HEK293 (cell line): ENCODE data around the gene CPNE9.
A peak's percentile ranks its signal among the peaks of the same experiment; 100 is the strongest.
"Not testable (repeated sequence)": the region's sequence is repeated elsewhere in the genome, so short reads cannot be mapped to it uniquely, and the experiment has no call there.

Experiments
- CTCF ChIA-PET: fragments of 350-600 bp; formaldehyde crosslinking; extraction: SDS; loops from one replicate; lab custom pipeline; 2021; ENCODE audit warnings: antibody characterized with exemption; lab: Yijun Ruan, JAX
- POLR2A ChIA-PET: fragments of 300-600 bp; formaldehyde crosslinking; extraction: SDS; loops from one replicate; lab custom pipeline; 2020; ENCODE audit warnings: antibody characterized with exemption, inconsistent platforms; lab: Yijun Ruan, JAX
- H3K27ac ChIP-seq: fragments of 200-500 bp; sonication (Bioruptor generic); 2 replicates; pipeline ENCODE4 v1.5.1; 2014; ENCODE audit warnings: low read depth, low read length, control low read depth, inconsistent platforms; ENCODE audit errors: extremely low read depth
- H3K36me3 ChIP-seq, 2 experiments: fragments of 200-500 bp in 1 of 2; sonication (Bioruptor generic) in 1 of 2; 1 replicate in 1 of 2; 2 replicates in 1 of 2; pipeline ENCODE4 v1.5.1; 2014 to 2017; ENCODE audit warnings: inconsistent platforms in 2 of 2, low read length in 2 of 2; ENCODE audit not compliant: control insufficient read depth in 2 of 2, insufficient read depth in 1 of 2
- H3K4me1 ChIP-seq: fragments of 200-500 bp; sonication (Bioruptor generic); 2 replicates; pipeline ENCODE4 v1.5.1; 2014; ENCODE audit warnings: mild to moderate bottlenecking, low read length, inconsistent platforms; ENCODE audit not compliant: control insufficient read depth, insufficient read depth
- H3K4me3 ChIP-seq: 2 replicates; pipeline ENCODE4 v1.5.1; 2011; ENCODE audit warnings: low read depth, mild to moderate bottlenecking, control low read depth, low read length, moderate library complexity
- H3K9me3 ChIP-seq: fragments of 200-500 bp; sonication (Bioruptor generic); 2 replicates; pipeline ENCODE4 v1.5.1; 2014; ENCODE audit warnings: low read depth, low read length, inconsistent platforms; ENCODE audit not compliant: control insufficient read depth, insufficient read depth
- FEZF1 ChIP-seq: fragments of 450-650 bp; formaldehyde crosslinking; IDR thresholded peaks from 2 replicates; pipeline ENCODE4 v1.5.1; 2016; ENCODE audit warnings: missing biosample characterization, missing genetic modification characterization
- PRDM2 ChIP-seq: fragments of 450-650 bp; formaldehyde crosslinking; IDR thresholded peaks from 2 replicates; pipeline ENCODE4 v1.5.1; 2016; ENCODE audit warnings: missing biosample characterization, missing genetic modification characterization, borderline replicate concordance
- TCF7L2 ChIP-seq: IDR thresholded peaks from 2 replicates; pipeline ENCODE4 v1.6.1; 2011; ENCODE audit warnings: low read depth, mild to moderate bottlenecking, inconsistent platforms, low read length, moderate library complexity, borderline replicate concordance
- ZBTB6 ChIP-seq: fragments of 450-650 bp; formaldehyde crosslinking; IDR thresholded peaks from 2 replicates; pipeline ENCODE4 v1.5.1; 2017; ENCODE audit warnings: missing biosample characterization, missing genetic modification characterization
- ZNF121 ChIP-seq: fragments of 450-650 bp; formaldehyde crosslinking; IDR thresholded peaks from 2 replicates; pipeline ENCODE4 v1.5.1; 2016; ENCODE audit warnings: missing biosample characterization, missing genetic modification characterization
- ZNF148 ChIP-seq: fragments of 450-650 bp; formaldehyde crosslinking; IDR thresholded peaks from 2 replicates; pipeline ENCODE4 v1.5.0; 2017; ENCODE audit warnings: missing biosample characterization, missing genetic modification characterization, borderline replicate concordance
- ZNF155 ChIP-seq: fragments of 450-650 bp; formaldehyde crosslinking; IDR thresholded peaks from 2 replicates; pipeline ENCODE4 v1.5.1; 2016; ENCODE audit warnings: missing biosample characterization, missing genetic modification characterization
- ZNF19 ChIP-seq: fragments of 450-650 bp; formaldehyde crosslinking; IDR thresholded peaks from 2 replicates; pipeline ENCODE4; 2016; ENCODE audit warnings: missing biosample characterization, missing genetic modification characterization, low read depth
- ZNF211 ChIP-seq: fragments of 450-650 bp; formaldehyde crosslinking; IDR thresholded peaks from 2 replicates; pipeline ENCODE4 v1.5.1; 2016; ENCODE audit warnings: low read depth, missing biosample characterization, missing genetic modification characterization
- ZNF214 ChIP-seq: fragments of 450-650 bp; formaldehyde crosslinking; IDR thresholded peaks from 2 replicates; pipeline ENCODE4 v1.5.1; 2017; ENCODE audit warnings: missing biosample characterization, mild to moderate bottlenecking, missing genetic modification characterization, borderline replicate concordance
- ZNF221 ChIP-seq: fragments of 450-650 bp; formaldehyde crosslinking; IDR thresholded peaks from 2 replicates; pipeline ENCODE4 v1.5.1; 2017; ENCODE audit warnings: missing biosample characterization, missing genetic modification characterization, borderline replicate concordance
- ZNF354C ChIP-seq: fragments of 450-650 bp; formaldehyde crosslinking; IDR thresholded peaks from 2 replicates; pipeline ENCODE4 v1.5.1; 2016; ENCODE audit warnings: missing biosample characterization, missing genetic modification characterization, low read depth, borderline replicate concordance
- ZNF362 ChIP-seq: fragments of 450-650 bp; formaldehyde crosslinking; IDR thresholded peaks from 2 replicates; pipeline ENCODE4 v1.5.1; 2016; ENCODE audit warnings: missing biosample characterization, missing genetic modification characterization
- ZNF560 ChIP-seq: fragments of 450-650 bp; formaldehyde crosslinking; IDR thresholded peaks from 2 replicates; pipeline ENCODE4 v1.5.1; 2017; ENCODE audit warnings: missing biosample characterization, missing genetic modification characterization, borderline replicate concordance
- ZNF580 ChIP-seq: fragments of 450-650 bp; formaldehyde crosslinking; IDR thresholded peaks from 2 replicates; pipeline ENCODE4 v1.5.1; 2016; ENCODE audit warnings: missing biosample characterization, missing genetic modification characterization
- ZNF626 ChIP-seq: fragments of 450-650 bp; sonication (Bioruptor Pico); formaldehyde crosslinking; IDR thresholded peaks from 2 replicates; pipeline ENCODE4 v1.5.1; 2018; ENCODE audit warnings: missing biosample characterization, missing genetic modification characterization, inconsistent platforms
- ZNF692 ChIP-seq: fragments of 450-650 bp; formaldehyde crosslinking; IDR thresholded peaks from 2 replicates; pipeline ENCODE4 v1.5.1; 2016; ENCODE audit warnings: missing biosample characterization, missing genetic modification characterization
- ZNF701 ChIP-seq: fragments of 450-650 bp; formaldehyde crosslinking; IDR thresholded peaks from 2 replicates; pipeline ENCODE4 v1.5.1; 2016; ENCODE audit warnings: missing biosample characterization, missing genetic modification characterization

Gene CPNE9

GRCh38 chr3:9771007-9771406, 67.4 kb downstream of the CPNE9 start:
- TF ChIP-seq ZNF362 = 0 out of 2 replicates have a peak, but pooled peaks have one; percentile 13
- peak; percentile 73; the same call in 1 of the 2 replicates for TF ChIP-seq ZNF121 (tag by site-specific recombination)
- POLR2A ChIA-PET = interaction anchor here (1.5 kb wide), 1 partner anchor 25 kb away, joined by 4 read pairs; no protein-coding TSS in a partner anchor
- not testable (repeated sequence) for H3K9me3 ChIP-seq, H3K4me3 ChIP-seq, H3K27ac ChIP-seq, H3K4me1 ChIP-seq
- H3K36me3 ChIP-seq = peaks cover 0 to 14% of the 10 kb centered on the region in 2 experiments; a peak in 1 of 3 replicates
- CTCF ChIA-PET = interaction anchor here (1.2 to 1.3 kb wide), 2 partner anchors 11 to 56 kb away, joined by 5 to 7 read pairs; no protein-coding TSS in a partner anchor

GRCh38 chr3:9776896-9777693, 73.5 kb downstream of the CPNE9 start:
- Histone ChIP-seq H3K36me3 (peaks cover 10 to 29% of the 10 kb centered on the region in 2 experiments; a peak in 2 of 3 replicates), H3K4me1 (no peaks in the 10 kb centered on the region), H3K4me3 (no peak overlapping the region), H3K27ac (no peak overlapping the region), H3K9me3 (no peaks in the 10 kb centered on the region)
- CTCF ChIA-PET = interaction anchor here (0.7 to 0.9 kb wide), 2 partner anchors 9 to 46 kb away, joined by 3 read pairs; partner anchors contain the start of gene BRPF1
- POLR2A ChIA-PET = no interaction called here
- TF ChIP-seq ZNF560 (tag by site-specific recombination) (no peak), TCF7L2 (no peak), ZNF626 (tag by site-specific recombination) (no peak), ZNF701 (no peak), PRDM2 (no peak), ZNF211 (tag by site-specific recombination) (no peak), ZBTB6 (tag by site-specific recombination) (no peak), ZNF580 (tag by site-specific recombination) (no peak), ZNF148 (tag by site-specific recombination) (no peak), ZNF19 (tag by site-specific recombination) (no peak), FEZF1 (tag by site-specific recombination) (no peak), ZNF692 (tag by site-specific recombination) (no peak), ZNF155 (tag by site-specific recombination) (no peak), ZNF354C (no peak), ZNF214 (no peak), ZNF221 (no peak)
